ENCODE data around the gene TMEM54.

TMEM54 gene

DNA sequence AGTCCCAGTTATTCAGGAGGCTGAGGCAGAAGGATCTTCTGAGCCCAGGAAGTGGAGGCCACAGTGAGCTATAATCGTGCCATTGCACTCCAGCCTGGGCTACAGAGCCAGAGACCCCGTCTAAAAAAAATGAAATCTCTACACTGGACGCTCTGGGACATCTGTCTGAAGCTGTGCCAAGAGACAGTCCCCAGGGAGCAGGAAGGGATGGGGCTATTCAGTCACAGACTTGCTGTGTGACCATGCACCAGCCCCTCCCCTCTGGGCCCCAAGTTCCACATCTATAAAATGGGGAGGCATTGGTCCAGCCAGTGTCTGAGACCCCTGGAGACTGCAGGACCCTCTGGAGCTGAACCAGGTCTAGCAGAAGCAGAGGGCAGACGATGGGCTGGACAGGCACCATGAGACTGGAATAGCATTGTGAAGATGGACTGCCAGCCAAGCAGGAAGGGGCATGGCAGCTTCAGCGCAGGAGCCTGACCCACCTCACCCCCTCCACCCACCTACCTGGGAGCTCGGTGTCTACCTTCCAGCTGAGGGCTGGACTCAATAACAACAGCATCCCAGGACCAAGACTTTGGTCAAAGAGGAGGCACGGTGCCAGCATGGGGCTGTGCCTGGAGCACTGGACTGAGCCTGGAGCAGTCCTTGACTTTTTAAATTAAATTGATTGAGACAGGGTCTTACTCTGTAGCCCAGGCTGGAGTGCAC, 1.4 kb downstream of the TMEM54 start:
- no peak overlapping the region for H3K4me3 ChIP-seq (ENCODE audit: low read length)
- H4K20me1 ChIP-seq (ENCODE audit: insufficient read depth, low read length), result no peaks in the 10 kb centered on the region
- no peak for DNase-seq
- no peak overlapping the region for H3K27ac ChIP-seq (ENCODE audit: low read length)
- no peaks in the 10 kb centered on the region for H3K36me3 ChIP-seq (replicated peaks; ENCODE audit: insufficient read depth, low read length)
- H3F3A ChIP-seq (ENCODE audit: insufficient read depth, low read length), result no peaks in the 10 kb centered on the region
- no peaks in the 10 kb centered on the region for H3K4me1 ChIP-seq (ENCODE audit: low read length)
- H3K9me2 ChIP-seq (replicated peaks; ENCODE audit: insufficient read depth, low read length), result no peaks in the 10 kb centered on the region
- H3K27me3 ChIP-seq (replicated peaks; ENCODE audit: insufficient read depth, low read length), result peaks cover 11% of the 10 kb centered on the region
- no peaks in the 10 kb centered on the region for H3K9me3 ChIP-seq (replicated peaks; ENCODE audit: insufficient read depth, low read length)
- no peak overlapping the region for H3K9ac ChIP-seq (ENCODE audit: low read length)
- H3K4me2 ChIP-seq (ENCODE audit: low read depth, low read length), result no peak overlapping the region
- no peaks in the 10 kb centered on the region for H3K79me2 ChIP-seq (ENCODE audit: low read length)
- TF ChIP-seq EZH2 (optimal IDR thresholded peaks at IDR 0.05; ENCODE audit: low read depth, low read length) (no peak), EZH2phosphoT487 (IDR thresholded peaks at IDR 0.05; ENCODE audit: low read length) (no peak)
- TF ChIP-seq, protein P1, sequence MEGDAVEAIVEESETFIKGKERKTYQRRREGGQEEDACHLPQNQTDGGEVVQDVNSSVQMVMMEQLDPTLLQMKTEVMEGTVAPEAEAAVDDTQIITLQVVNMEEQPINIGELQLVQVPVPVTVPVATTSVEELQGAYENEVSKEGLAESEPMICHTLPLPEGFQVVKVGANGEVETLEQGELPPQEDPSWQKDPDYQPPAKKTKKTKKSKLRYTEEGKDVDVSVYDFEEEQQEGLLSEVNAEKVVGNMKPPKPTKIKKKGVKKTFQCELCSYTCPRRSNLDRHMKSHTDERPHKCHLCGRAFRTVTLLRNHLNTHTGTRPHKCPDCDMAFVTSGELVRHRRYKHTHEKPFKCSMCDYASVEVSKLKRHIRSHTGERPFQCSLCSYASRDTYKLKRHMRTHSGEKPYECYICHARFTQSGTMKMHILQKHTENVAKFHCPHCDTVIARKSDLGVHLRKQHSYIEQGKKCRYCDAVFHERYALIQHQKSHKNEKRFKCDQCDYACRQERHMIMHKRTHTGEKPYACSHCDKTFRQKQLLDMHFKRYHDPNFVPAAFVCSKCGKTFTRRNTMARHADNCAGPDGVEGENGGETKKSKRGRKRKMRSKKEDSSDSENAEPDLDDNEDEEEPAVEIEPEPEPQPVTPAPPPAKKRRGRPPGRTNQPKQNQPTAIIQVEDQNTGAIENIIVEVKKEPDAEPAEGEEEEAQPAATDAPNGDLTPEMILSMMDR (IDR thresholded peaks at IDR 0.05; ENCODE audit: low read length), result no peak
- H2AFZ ChIP-seq (ENCODE audit: low read length), result no peak overlapping the region

DNA sequence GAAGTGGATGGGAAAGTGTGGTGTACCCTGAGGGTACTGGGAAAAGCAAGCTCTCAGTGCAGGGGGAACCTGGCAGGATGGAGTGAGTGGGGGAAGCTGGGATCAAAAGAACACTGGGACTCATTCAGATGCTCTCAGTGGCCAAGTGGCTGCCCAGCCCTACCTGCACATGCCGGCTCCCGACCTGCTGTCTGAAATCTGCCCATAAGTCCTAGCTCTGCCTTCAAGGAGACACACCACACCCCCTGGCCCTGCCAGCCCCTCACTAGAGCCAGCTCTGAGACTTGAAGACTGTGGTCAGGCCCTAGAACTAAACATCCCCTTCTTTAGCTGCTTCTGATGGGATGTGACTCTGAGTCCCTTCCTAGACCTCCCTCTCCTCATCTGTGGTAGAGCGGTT, 2.2 kb downstream of the TMEM54 start:
- Histone ChIP-seq H3K36me3 (replicated peaks; ENCODE audit: insufficient read depth, low read length) (no peaks in the 10 kb centered on the region), H3K4me1 (ENCODE audit: low read length) (no peaks in the 10 kb centered on the region), H2AFZ (ENCODE audit: low read length) (no peak overlapping the region), H3K27ac (ENCODE audit: low read length) (no peak overlapping the region), H3K79me2 (ENCODE audit: low read length) (no peaks in the 10 kb centered on the region), H4K20me1 (ENCODE audit: insufficient read depth, low read length) (no peaks in the 10 kb centered on the region), H3F3A (ENCODE audit: insufficient read depth, low read length) (no peaks in the 10 kb centered on the region), H3K9me2 (replicated peaks; ENCODE audit: insufficient read depth, low read length) (no peaks in the 10 kb centered on the region), H3K27me3 (replicated peaks; ENCODE audit: insufficient read depth, low read length) (peaks cover 12% of the 10 kb centered on the region), H3K4me3 (ENCODE audit: low read length) (no peak overlapping the region), H3K4me2 (ENCODE audit: low read depth, low read length) (no peak overlapping the region), H3K9ac (ENCODE audit: low read length) (no peak overlapping the region), H3K9me3 (replicated peaks; ENCODE audit: insufficient read depth, low read length) (no peaks in the 10 kb centered on the region)
- TF ChIP-seq EZH2 (optimal IDR thresholded peaks at IDR 0.05; ENCODE audit: low read depth, low read length) (no peak), EZH2phosphoT487 (IDR thresholded peaks at IDR 0.05; ENCODE audit: low read length) (no peak)
- TF ChIP-seq, protein P1 (IDR thresholded peaks at IDR 0.05; ENCODE audit: low read length), result no peak
- DNase-seq, result no peak

DNA sequence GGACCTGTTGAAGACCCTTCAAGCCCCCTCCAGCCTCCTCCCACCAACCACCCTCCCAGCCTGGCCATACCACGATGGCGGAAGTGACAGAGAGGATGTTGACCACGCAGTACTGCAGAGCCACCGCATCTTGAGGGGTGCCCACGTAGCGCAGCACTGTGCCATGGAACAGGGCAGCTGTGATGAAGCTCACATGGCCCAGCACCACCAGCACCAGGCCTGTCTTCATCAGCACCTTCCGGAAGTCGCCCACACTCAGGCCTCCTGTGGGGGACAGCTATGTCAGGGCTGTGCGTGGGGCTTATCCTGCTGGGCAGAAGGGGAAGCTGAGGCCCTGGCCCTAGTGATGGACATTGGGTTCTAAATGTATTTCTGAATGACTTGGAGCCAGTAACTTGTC, 3.1 kb downstream of the TMEM54 start:
- DNase-seq, result no peak
- Histone ChIP-seq H3K79me2 (ENCODE audit: low read length) (no peaks in the 10 kb centered on the region), H3K4me1 (ENCODE audit: low read length) (no peaks in the 10 kb centered on the region), H3K9me2 (replicated peaks; ENCODE audit: insufficient read depth, low read length) (no peaks in the 10 kb centered on the region), H3K9ac (ENCODE audit: low read length) (no peak overlapping the region), H4K20me1 (ENCODE audit: insufficient read depth, low read length) (no peaks in the 10 kb centered on the region), H3K4me3 (ENCODE audit: low read length) (no peak overlapping the region), H3F3A (ENCODE audit: insufficient read depth, low read length) (no peaks in the 10 kb centered on the region), H3K4me2 (ENCODE audit: low read depth, low read length) (no peak overlapping the region), H2AFZ (ENCODE audit: low read length) (no peak overlapping the region), H3K27me3 (replicated peaks; ENCODE audit: insufficient read depth, low read length) (peaks cover 16% of the 10 kb centered on the region), H3K9me3 (replicated peaks; ENCODE audit: insufficient read depth, low read length) (no peaks in the 10 kb centered on the region), H3K36me3 (replicated peaks; ENCODE audit: insufficient read depth, low read length) (no peaks in the 10 kb centered on the region), H3K27ac (ENCODE audit: low read length) (no peak overlapping the region)
- TF ChIP-seq EZH2 (optimal IDR thresholded peaks at IDR 0.05; ENCODE audit: low read depth, low read length), result no peak
- TF ChIP-seq, protein P1 (IDR thresholded peaks at IDR 0.05; ENCODE audit: low read length), result no peak
- no peak for TF ChIP-seq EZH2phosphoT487 (IDR thresholded peaks at IDR 0.05; ENCODE audit: low read length)

Data from MM.1S (cell line).